Neural cell (in vitro differentiated cells): ENCODE measurements around the gene NT5E. TPM values are rescaled to one million over a fixed set of nuclear protein-coding genes. Genes with fewer than 3 reads are reported as not detected.

Experiments used
- H2AFZ ChIP-seq: fragments of 200-600, 300-800 bp; sonication (generic), shearing (Covaris generic); 2 replicates; pipeline ENCODE4 v1.6.0; 2014; ENCODE audit warnings: low read depth, mild to moderate bottlenecking, antibody characterized with exemption, low read length, moderate library complexity
- H3F3A ChIP-seq: fragments of 200-600 bp; shearing (Covaris generic); 2 replicates; pipeline ENCODE4 v1.6.1; 2016; ENCODE audit warnings: mild to moderate bottlenecking, moderate library complexity, mixed read lengths, antibody characterized with exemption, low read length; ENCODE audit not compliant: insufficient read depth, poor library complexity, severe bottlenecking
- H3K27ac ChIP-seq: fragments of 200-600, 300-800 bp; sonication (generic), shearing (Covaris generic); 2 replicates; pipeline ENCODE4 v1.5.1; 2014; ENCODE audit warnings: mild to moderate bottlenecking, low read length, moderate library complexity
- H3K27me3 ChIP-seq: fragments of 300-800, 200-600 bp; sonication (generic), shearing (Covaris generic); 2 replicates; pipeline ENCODE4 v1.6.0; 2014; ENCODE audit warnings: mild to moderate bottlenecking, low read depth, low read length, moderate library complexity; ENCODE audit not compliant: insufficient read depth
- H3K36me3 ChIP-seq: fragments of 300-800, 200-600 bp; sonication (generic), shearing (Covaris generic); 2 replicates; pipeline ENCODE4 v1.5.1; 2014; ENCODE audit warnings: mild to moderate bottlenecking, antibody characterized with exemption, low read length, moderate library complexity; ENCODE audit not compliant: insufficient read depth
- H3K4me2 ChIP-seq: fragments of 300-800, 200-600 bp; sonication (generic), shearing (Covaris generic); 2 replicates; pipeline ENCODE4 v1.6.0; 2014; ENCODE audit warnings: mild to moderate bottlenecking, low read length
- H3K4me3 ChIP-seq: fragments of 300-800, 200-600 bp; sonication (generic), shearing (Covaris generic); 2 replicates; pipeline ENCODE4 v1.5.1; 2014; ENCODE audit warnings: mild to moderate bottlenecking, low read length, moderate library complexity
- H3K79me2 ChIP-seq: fragments of 200-600 bp; shearing (Covaris generic); replicated peaks from 2 replicates; pipeline ENCODE4 v1.6.0; 2014; ENCODE audit warnings: mild to moderate bottlenecking, low read length, moderate library complexity; ENCODE audit not compliant: insufficient read depth
- H3K9ac ChIP-seq: fragments of 300-800, 200-600 bp; sonication (generic), shearing (Covaris generic); 2 replicates; pipeline ENCODE4 v1.6.1; 2016; ENCODE audit warnings: mild to moderate bottlenecking, low read length, mixed read lengths
- H3K9me2 ChIP-seq: fragments of 200-600 bp; shearing (Covaris generic); 2 replicates; pipeline ENCODE4 v1.6.1; 2016; ENCODE audit warnings: mild to moderate bottlenecking, low read length, mixed read lengths; ENCODE audit not compliant: insufficient read depth
- H3K9me3 ChIP-seq: fragments of 200-600, 300-800 bp; sonication (generic), shearing (Covaris generic); 2 replicates; pipeline ENCODE4 v1.6.1; 2016; ENCODE audit warnings: mild to moderate bottlenecking, mixed run types, low read length, moderate library complexity, mixed read lengths
- H4K20me1 ChIP-seq: fragments of 200-600 bp; shearing (Covaris generic); 2 replicates; pipeline ENCODE4 v1.6.1; 2016; ENCODE audit warnings: mild to moderate bottlenecking, mixed run types; ENCODE audit not compliant: insufficient read depth
- EP300 ChIP-seq: fragments of 450-650 bp; conservative IDR thresholded peaks from 2 replicates; pipeline ENCODE4 v1.6.1; 2014; ENCODE audit warnings: antibody characterized with exemption, mild to moderate bottlenecking, moderate library complexity; ENCODE audit not compliant: poor library complexity, severe bottlenecking
- EZH2 ChIP-seq: fragments of 200-600, 300-800 bp; shearing (Covaris generic), sonication (generic); IDR thresholded peaks from 2 replicates; pipeline ENCODE4 v1.6.1; 2014; ENCODE audit warnings: antibody characterized with exemption, low read length, borderline replicate concordance, mild to moderate bottlenecking; ENCODE audit not compliant: insufficient read depth, poor library complexity, severe bottlenecking
- MXI1 ChIP-seq: fragments of 450-650 bp; conservative IDR thresholded peaks from 2 replicates; pipeline ENCODE4 v1.6.1; 2014; ENCODE audit warnings: antibody characterized with exemption, mild to moderate bottlenecking; ENCODE audit not compliant: poor library complexity, severe bottlenecking
- POLR2AphosphoS5 ChIP-seq: IDR thresholded peaks from 2 replicates; pipeline ENCODE4 v1.6.1; 2012
- RAD21 ChIP-seq: fragments of 450-650 bp; conservative IDR thresholded peaks from 2 replicates; pipeline ENCODE4 v1.6.1; 2014; ENCODE audit warnings: antibody characterized with exemption, mild to moderate bottlenecking, moderate library complexity
- SMC3 ChIP-seq: fragments of 450-650 bp; conservative IDR thresholded peaks from 2 replicates; pipeline ENCODE4 v1.6.1; 2014; ENCODE audit warnings: antibody characterized with exemption, mild to moderate bottlenecking, moderate library complexity; ENCODE audit not compliant: poor library complexity
- TAF1 ChIP-seq: IDR thresholded peaks from 2 replicates; pipeline ENCODE4 v1.6.1; 2012; ENCODE audit warnings: low read depth
- polyA plus RNA-seq: library from polyadenylated mRNA; depleted of rRNA; stranded (reverse); fragments of >200 nt; gene quantifications from 2 replicates; pipeline ENCODE4 v1.2.3, GENCODE V29; 2014
- TF ChIP-seq, protein P1 (sequence below): fragments of 450-650 bp; IDR thresholded peaks from 2 replicates; pipeline ENCODE4 v1.5.1; 2014; ENCODE audit warnings: antibody characterized with exemption, mild to moderate bottlenecking, moderate library complexity; ENCODE audit not compliant: poor library complexity, severe bottlenecking
- TF ChIP-seq, protein P2 (sequence below): IDR thresholded peaks from 2 replicates; pipeline ENCODE4 v1.6.1; 2012; ENCODE audit warnings: borderline replicate concordance

NT5E gene
- polyA plus RNA-seq, 1 donor from 2014 or later: not detected

DNA sequence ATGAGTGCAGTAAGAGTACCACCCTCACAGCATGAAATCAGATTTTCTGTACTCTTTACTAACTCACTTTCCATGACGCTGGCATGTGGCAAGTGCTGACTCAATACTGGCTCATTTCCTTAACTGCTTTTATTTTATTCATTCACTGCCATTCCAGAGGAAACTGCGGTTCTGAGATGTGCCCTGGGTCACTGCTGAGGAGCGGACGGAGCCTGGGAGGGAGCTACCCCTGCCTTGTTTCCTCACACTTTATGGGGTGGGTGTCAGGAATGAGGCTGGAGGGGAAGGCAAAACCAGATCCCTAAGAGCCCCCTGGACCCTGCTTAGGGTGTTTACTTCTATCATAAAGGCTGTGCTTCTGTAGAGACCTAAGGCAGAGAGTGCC, 14.4 kb downstream of the NT5E start:
- H3K4me2 ChIP-seq: no peak overlapping the region

DNA sequence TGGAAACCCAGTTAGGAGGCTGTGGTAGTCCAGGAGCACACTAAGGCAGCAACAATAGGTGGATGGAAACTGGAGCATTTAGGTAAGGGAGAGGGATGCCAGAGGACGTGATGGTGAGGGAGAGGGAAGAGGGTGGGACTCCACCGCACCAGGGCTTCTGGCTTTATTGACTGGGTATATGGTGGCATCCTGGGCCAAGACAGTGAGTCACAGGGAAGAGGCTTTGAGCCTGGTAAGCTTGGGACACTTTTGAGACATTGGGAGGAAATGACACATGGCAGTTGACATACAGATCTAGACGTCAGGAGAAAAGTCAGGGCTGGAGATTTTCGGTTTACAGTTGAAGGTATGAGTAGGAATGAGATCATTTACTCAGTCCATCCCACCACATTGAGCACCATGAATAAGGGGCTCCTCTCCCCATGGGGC, 14.9 kb downstream of the NT5E start:
- Histone ChIP-seq H3K79me2 (no peaks in the 10 kb centered on the region), H3K9me3 (no peaks in the 10 kb centered on the region), H3K9ac (no peak overlapping the region), H3K36me3 (no peaks in the 10 kb centered on the region), H3K27me3 (no peaks in the 10 kb centered on the region), H3K4me2 (no peak overlapping the region), H3K27ac (no peak overlapping the region), H3F3A (no peaks in the 10 kb centered on the region), H2AFZ (no peak overlapping the region), H3K9me2 (no peaks in the 10 kb centered on the region), H3K4me3 (no peak overlapping the region), H4K20me1 (no peaks in the 10 kb centered on the region)
- TF ChIP-seq EZH2 (no peak), POLR2AphosphoS5 (no peak), RAD21 (no peak), MXI1 (no peak)
- TF ChIP-seq, protein P1, sequence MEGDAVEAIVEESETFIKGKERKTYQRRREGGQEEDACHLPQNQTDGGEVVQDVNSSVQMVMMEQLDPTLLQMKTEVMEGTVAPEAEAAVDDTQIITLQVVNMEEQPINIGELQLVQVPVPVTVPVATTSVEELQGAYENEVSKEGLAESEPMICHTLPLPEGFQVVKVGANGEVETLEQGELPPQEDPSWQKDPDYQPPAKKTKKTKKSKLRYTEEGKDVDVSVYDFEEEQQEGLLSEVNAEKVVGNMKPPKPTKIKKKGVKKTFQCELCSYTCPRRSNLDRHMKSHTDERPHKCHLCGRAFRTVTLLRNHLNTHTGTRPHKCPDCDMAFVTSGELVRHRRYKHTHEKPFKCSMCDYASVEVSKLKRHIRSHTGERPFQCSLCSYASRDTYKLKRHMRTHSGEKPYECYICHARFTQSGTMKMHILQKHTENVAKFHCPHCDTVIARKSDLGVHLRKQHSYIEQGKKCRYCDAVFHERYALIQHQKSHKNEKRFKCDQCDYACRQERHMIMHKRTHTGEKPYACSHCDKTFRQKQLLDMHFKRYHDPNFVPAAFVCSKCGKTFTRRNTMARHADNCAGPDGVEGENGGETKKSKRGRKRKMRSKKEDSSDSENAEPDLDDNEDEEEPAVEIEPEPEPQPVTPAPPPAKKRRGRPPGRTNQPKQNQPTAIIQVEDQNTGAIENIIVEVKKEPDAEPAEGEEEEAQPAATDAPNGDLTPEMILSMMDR: no peak

More for the DNA sequence above, 14.4 kb downstream of the NT5E start:
- H3K79me2 ChIP-seq: no peaks in the 10 kb centered on the region
- no peak overlapping the region for H3K4me3 ChIP-seq
- no peaks in the 10 kb centered on the region for H3K36me3 ChIP-seq
- no peaks in the 10 kb centered on the region for H3K9me3 ChIP-seq
- no peak overlapping the region for H2AFZ ChIP-seq
- no peak overlapping the region for H3K27ac ChIP-seq
- H3K9ac ChIP-seq: no peak overlapping the region
- H4K20me1 ChIP-seq: no peaks in the 10 kb centered on the region
- TF ChIP-seq EP300 (no peak), MXI1 (no peak), SMC3 (no peak), TAF1 (no peak), POLR2AphosphoS5 (no peak), RAD21 (no peak), EZH2 (no peak)
- TF ChIP-seq, protein P1: no peak
- TF ChIP-seq, protein P2, sequence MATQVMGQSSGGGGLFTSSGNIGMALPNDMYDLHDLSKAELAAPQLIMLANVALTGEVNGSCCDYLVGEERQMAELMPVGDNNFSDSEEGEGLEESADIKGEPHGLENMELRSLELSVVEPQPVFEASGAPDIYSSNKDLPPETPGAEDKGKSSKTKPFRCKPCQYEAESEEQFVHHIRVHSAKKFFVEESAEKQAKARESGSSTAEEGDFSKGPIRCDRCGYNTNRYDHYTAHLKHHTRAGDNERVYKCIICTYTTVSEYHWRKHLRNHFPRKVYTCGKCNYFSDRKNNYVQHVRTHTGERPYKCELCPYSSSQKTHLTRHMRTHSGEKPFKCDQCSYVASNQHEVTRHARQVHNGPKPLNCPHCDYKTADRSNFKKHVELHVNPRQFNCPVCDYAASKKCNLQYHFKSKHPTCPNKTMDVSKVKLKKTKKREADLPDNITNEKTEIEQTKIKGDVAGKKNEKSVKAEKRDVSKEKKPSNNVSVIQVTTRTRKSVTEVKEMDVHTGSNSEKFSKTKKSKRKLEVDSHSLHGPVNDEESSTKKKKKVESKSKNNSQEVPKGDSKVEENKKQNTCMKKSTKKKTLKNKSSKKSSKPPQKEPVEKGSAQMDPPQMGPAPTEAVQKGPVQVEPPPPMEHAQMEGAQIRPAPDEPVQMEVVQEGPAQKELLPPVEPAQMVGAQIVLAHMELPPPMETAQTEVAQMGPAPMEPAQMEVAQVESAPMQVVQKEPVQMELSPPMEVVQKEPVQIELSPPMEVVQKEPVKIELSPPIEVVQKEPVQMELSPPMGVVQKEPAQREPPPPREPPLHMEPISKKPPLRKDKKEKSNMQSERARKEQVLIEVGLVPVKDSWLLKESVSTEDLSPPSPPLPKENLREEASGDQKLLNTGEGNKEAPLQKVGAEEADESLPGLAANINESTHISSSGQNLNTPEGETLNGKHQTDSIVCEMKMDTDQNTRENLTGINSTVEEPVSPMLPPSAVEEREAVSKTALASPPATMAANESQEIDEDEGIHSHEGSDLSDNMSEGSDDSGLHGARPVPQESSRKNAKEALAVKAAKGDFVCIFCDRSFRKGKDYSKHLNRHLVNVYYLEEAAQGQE: no peak
- H3K9me2 ChIP-seq: no peaks in the 10 kb centered on the region
- H3F3A ChIP-seq: no peaks in the 10 kb centered on the region
- H3K27me3 ChIP-seq: no peaks in the 10 kb centered on the region
